Stimulated activated CD4-positive, alpha-beta T cell treated with anti-CD3 and anti-CD28 coated beads, Interleukin-4, amount 100 ng/mL, for 4 hours (primary cell): ENCODE measurements around the gene SORD.
A peak's percentile ranks its signal among the peaks of the same experiment; 100 is the strongest.
"Not testable (repeated sequence)": the region's sequence is repeated elsewhere in the genome, so short reads cannot be mapped to it uniquely, and the experiment has no call there.

Source experiments
- DNase-seq, 2 experiments: peaks; one replicate each; pipeline ENCODE4 v3.0.0-alpha.2; 2020

SORD gene

GRCh38 chr15:45025627-45026026 lies 2.6 kb downstream of the SORD start:
- not testable (repeated sequence) for DNase-seq

DNA sequence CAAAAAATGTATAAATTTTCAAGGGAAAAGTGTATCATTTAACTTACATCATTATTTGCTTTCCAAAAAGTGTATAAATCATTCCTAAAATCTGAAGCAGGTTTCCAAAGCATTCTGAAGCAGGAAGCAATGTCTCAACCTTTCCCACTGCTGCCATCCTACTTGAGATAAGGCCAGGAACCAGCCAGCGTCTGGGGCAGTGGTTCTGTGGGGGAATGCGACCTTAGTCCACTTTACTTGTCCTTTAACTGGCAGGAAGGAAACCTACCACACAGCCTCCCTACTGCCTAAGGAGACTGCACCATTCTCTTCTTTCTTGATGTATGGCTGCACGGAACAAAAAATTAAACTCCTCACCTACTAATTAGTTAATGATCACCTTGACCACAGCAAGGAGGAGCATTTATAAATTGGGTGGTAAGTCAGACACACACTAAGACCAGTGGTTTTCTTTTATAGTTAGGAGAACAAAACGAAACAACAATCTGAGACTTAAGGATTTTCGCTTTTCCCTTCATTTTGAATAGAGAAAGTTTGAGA lies 3.7 kb downstream of the SORD start:
- DNase-seq: no peak

GRCh38 chr15:45027220-45027619 lies 4.2 kb downstream of the SORD start:
- no peak for DNase-seq

GRCh38 chr15:45030743-45031142 lies 7.7 kb downstream of the SORD start:
- DNase-seq: no peak

GRCh38 chr15:45031522-45032028 lies 8.6 kb downstream of the SORD start:
- DNase-seq: not testable (repeated sequence)

GRCh38 chr15:45032501-45032900 lies 9.5 kb downstream of the SORD start:
- not testable (repeated sequence) for DNase-seq

DNA sequence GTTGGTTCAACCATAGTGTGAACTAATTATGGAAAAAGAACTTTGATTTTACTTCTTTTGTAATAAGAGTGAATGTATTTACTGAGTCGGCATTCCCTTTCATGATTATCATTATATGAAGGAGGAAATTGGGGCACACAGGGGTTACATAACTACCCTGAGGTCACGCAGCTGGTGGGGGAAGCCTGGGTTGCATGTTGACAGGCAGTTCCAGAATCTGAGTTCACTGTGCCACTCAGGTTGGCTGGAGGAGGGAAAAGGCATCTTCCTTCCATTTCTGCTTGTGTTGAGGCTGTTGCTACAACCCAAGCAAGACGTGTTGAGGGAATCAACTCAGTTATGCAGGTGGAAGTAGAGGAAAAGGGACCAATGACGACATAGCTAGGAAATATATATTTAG lies 11.1 kb downstream of the SORD start:
- DNase-seq: not testable (repeated sequence)

GRCh38 chr15:45034600-45035375 lies 11.8 kb downstream of the SORD start:
- DNase-seq: not testable (repeated sequence)

GRCh38 chr15:45036812-45037781 lies 14.1 kb downstream of the SORD start:
- DNase-seq: peak; percentile 57 to 65

DNA sequence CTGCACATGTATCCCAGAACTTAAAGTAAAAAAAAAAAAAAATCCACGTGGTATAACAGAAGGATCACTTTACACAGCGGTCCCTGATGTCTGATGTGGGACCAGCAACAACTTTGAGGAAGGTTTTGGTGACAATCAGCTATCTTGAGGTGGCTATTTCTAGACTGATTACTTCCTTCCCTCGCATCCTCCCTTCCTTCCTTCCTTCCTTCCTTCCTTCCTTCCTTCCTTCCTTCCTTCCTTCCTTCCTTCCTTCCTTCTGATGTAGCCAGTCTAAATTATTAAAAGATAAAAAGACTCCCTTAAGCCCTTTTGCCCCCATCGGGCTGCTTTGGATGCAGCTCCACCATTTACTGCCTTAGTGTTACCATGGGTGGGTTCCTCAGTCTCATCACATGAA lies 14.9 kb downstream of the SORD start:
- DNase-seq: no peak

GRCh38 chr15:45040396-45040795 lies 17.4 kb downstream of the SORD start:
- not testable (repeated sequence) for DNase-seq

DNA sequence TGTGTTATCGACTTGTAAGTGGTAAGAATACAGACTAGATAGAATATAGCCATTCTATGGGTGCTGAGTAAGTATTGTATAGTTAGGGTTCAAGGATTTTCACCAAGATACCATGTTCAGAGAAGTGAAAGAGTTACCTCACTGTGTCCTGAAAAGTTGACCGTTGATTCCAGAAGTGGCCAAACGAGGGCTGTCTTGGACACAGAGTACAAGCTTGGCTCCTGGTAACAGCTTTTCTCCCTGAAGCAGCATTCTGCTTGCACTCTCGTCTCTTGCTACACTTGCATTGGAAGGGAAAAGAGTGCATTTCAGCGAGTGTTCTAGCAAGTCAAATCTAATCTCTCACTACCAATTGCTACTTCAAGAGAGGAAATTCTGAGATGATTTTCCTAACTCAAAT lies 18.5 kb downstream of the SORD start:
- DNase-seq: not testable (repeated sequence)

GRCh38 chr15:45042859-45043258 lies 19.9 kb downstream of the SORD start:
- DNase-seq: not testable (repeated sequence)

- not testable (repeated sequence) for DNase-seq
These were observed 21.3 kb downstream of the SORD start for GRCh38 chr15:45044270-45044669.

GRCh38 chr15:45048449-45048793 lies 25.4 kb downstream of the SORD start:
- DNase-seq: not testable (repeated sequence)

DNA sequence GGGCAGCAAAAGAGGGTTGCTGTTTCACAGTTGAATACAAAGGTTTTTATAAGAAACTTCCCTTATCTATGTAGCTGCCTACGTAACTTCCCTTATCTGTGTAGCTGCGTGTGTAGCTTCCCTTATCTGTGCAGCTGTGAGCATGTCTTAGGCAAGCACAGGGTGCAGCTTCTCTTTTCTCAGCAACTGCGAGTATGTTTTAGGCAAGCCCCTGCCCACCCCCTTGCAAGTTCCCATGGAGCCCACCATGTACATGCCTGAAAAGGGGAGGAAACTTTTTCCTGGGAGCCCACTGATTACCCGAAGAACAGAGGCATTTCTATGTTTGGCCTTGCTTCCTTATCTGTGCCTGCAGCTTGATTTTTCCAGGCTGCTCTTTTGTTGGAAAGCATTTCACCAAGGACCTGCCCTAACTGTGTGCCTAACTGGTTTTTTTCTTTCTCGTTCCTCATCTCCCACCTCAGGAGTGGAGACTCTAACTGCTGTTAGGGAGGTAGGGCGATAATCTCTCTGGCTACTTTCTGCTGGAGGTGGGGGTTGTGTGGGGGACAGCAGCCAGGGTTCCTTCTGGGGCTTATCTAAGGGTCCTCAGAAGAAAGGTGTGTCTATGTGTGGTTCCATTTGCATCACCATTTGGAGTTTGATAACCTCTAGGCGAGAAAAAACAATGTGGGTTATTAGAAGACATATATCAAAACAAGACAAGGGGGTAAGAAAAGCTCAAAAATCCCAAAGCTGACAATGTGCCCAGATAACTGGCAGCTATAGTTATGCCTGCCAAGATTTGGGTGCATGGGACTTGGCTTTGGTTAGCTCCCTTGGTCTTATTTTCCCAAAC lies 26.0 kb downstream of the SORD start:
- no peak for DNase-seq

- no peak for DNase-seq
These were observed 27.6 kb downstream of the SORD start for GRCh38 chr15:45050587-45050986.

DNA sequence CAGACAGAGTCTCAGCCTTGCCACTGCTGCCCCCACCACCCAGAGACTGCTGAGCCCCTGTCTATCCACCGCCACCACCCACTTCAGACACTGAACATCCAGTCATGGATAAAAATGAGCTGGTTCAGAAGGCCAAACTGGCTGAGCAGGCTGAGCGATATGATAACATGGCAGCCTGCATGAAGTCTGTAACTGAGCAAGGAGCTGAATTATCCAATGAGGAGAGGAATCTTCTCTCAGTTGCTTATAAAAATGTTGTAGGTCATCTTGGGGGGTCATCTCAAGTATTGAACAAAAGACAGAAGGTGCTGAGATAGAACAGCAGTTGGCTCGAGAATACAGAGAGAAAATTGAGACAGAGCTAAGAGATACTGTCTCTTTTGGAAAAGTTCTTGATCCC lies 29.7 kb downstream of the SORD start:
- DNase-seq: not testable (repeated sequence)

GRCh38 chr15:45058690-45059675 lies 36.0 kb downstream of the SORD start:
- not testable (repeated sequence) for DNase-seq

- not testable (repeated sequence) for DNase-seq
These were observed 39.3 kb downstream of the SORD start for GRCh38 chr15:45062301-45062700.

- DNase-seq: no peak
These were observed 41.4 kb downstream of the SORD start for GRCh38 chr15:45064386-45064785.
